GM20431 (cell line): ENCODE results near the gene TMEM178B.
"Not testable (repeated sequence)": the region's sequence is repeated elsewhere in the genome, so short reads cannot be mapped to it uniquely, and the experiment has no call there.

Source experiments
- in situ Hi-C: fragments of 300-500 bp; cut with MseI, MboI; formaldehyde crosslinking; loops from one replicate; pipeline ENCODE4 v1.15.0; 2020; ENCODE audit warnings: low sequenced_read_pairs; ENCODE audit not compliant: unreplicated experiment

The TMEM178B gene

GRCh38 chr7:141132671-141133070 lies 58.8 kb downstream of the TMEM178B start:
- in situ Hi-C loops, result no loop called here

GRCh38 chr7:141133646-141134045 lies 59.8 kb downstream of the TMEM178B start:
- in situ Hi-C loops, result no loop called here

GRCh38 chr7:141142058-141142457 lies 68.2 kb downstream of the TMEM178B start:
- in situ Hi-C loops, result no loop called here

- in situ Hi-C loops, result no loop called here
Measured at GRCh38 chr7:141144921-141145629, 71.2 kb downstream of the TMEM178B start.

- in situ Hi-C loops, result no loop called here
Measured at GRCh38 chr7:141145630-141145982, 71.7 kb downstream of the TMEM178B start.

GRCh38 chr7:141147482-141147881 lies 73.6 kb downstream of the TMEM178B start:
- in situ Hi-C loops, result no loop called here

GRCh38 chr7:141150465-141150864 lies 76.6 kb downstream of the TMEM178B start:
- in situ Hi-C loops, result no loop called here

GRCh38 chr7:141151746-141152145 lies 77.9 kb downstream of the TMEM178B start:
- in situ Hi-C loops, result no loop called here

- in situ Hi-C loops, result no loop called here
Measured at GRCh38 chr7:141153231-141153630, 79.4 kb downstream of the TMEM178B start.

- in situ Hi-C loops, result no loop called here
Measured at GRCh38 chr7:141154131-141154732, 80.4 kb downstream of the TMEM178B start.

GRCh38 chr7:141156407-141156806 lies 82.5 kb downstream of the TMEM178B start:
- in situ Hi-C loops, result no loop called here

GRCh38 chr7:141157138-141157765 lies 83.4 kb downstream of the TMEM178B start:
- in situ Hi-C loops, result no loop called here

- in situ Hi-C loops, result no loop called here
Measured at GRCh38 chr7:141158561-141158960, 84.7 kb downstream of the TMEM178B start.

- in situ Hi-C loops, result no loop called here
Measured at GRCh38 chr7:141160246-141160860, 86.5 kb downstream of the TMEM178B start.

GRCh38 chr7:141161550-141162535 lies 88.0 kb downstream of the TMEM178B start:
- in situ Hi-C loops, result no loop called here

- in situ Hi-C loops, result no loop called here
Measured at GRCh38 chr7:141165521-141165920, 91.7 kb downstream of the TMEM178B start.

- in situ Hi-C loops, result no loop called here
Measured at GRCh38 chr7:141166926-141167325, 93.1 kb downstream of the TMEM178B start.

GRCh38 chr7:141167381-141167964 lies 93.6 kb downstream of the TMEM178B start:
- in situ Hi-C loops, result no loop called here

- in situ Hi-C loops, result not testable (repeated sequence)
Measured at GRCh38 chr7:141169157-141169556, 95.3 kb downstream of the TMEM178B start.

- in situ Hi-C loops, result not testable (repeated sequence)
Measured at GRCh38 chr7:141175728-141176127, 101.9 kb downstream of the TMEM178B start.
